ENCODE results near the gene ADIPOR2. TPM values are rescaled to one million over a fixed set of nuclear protein-coding genes. Genes with fewer than 3 reads are reported as not detected.

The ADIPOR2 gene
- total RNA-seq, 1 experiment from 2014 or later, result 45.3 TPM

DNA sequence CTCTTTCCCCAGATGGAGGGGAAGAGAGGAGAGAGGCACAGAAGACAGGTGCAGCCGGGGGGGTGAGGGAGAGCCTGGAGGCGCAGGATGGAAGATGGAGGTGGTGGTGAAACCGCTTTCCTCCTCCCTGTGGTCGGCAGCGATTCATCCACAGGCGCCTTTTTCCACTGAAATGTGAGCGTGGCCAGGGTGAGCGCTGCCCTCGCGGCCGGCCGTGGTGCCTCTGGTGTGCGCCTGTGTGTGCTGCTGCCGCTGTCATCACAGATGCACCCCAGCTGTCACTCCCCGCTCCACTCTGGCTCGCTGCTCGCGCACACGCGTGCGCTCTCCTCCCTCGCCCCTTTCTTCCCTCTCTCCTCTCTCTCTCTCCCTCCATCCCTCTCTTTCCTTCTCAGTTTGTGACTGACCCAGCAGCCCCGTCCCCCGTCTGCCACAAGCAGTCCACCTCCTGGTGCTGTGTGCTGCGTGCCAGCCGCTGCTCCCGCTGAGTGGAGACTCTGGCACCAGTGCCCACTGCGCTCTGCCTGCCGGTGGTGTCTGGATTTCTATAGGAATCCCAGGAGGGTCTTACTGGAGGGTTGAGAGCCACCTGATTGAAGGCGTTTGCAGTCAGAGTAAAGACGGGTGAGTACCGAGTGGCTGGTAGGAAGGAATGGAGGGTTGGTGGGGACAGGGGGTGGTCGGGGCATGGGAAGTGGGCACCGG lies 129.5 kb downstream of the ADIPOR2 start, which contains the start of gene LRTM2:
Gene LRTM2, plus strand, starts transcription at position 375 of the 705 bp plus-strand sequence. CDS start 7,584 bp downstream, outside the sequence.
- Histone ChIP-seq H3K56ac (ENCODE audit: insufficient read length, low read depth, low read length) (no peak within 1 kb of the TSS), H3K14ac (ENCODE audit: insufficient read depth, low read length) (no peak within 1 kb of the TSS), H3K4ac (ENCODE audit: low read depth, low read length) (no peak within 1 kb of the TSS), H4K5ac (ENCODE audit: insufficient read length, low read depth, low read length) (no peak within 1 kb of the TSS), H3K9me3 (ENCODE audit: control insufficient read depth, low read depth, low read length) (no peaks in the 10 kb centered on the region), H2BK5ac (ENCODE audit: insufficient read length, low read length) (no peak within 1 kb of the TSS), H3K27me3 (ENCODE audit: insufficient read depth, low read length) (peaks cover 19% of the 10 kb centered on the region; the same call in 1 of the 2 replicates), H4K20me1 (ENCODE audit: control insufficient read depth, insufficient read depth, insufficient read length) (no peaks in the 10 kb centered on the region), H2BK12ac (ENCODE audit: insufficient read length, low read depth, low read length) (no peak within 1 kb of the TSS), H3K79me2 (ENCODE audit: insufficient read depth, low read length) (no peaks in the 10 kb centered on the region), H3K23me2 (ENCODE audit: insufficient read length, low read depth, low read length, poor library complexity, severe bottlenecking) (no peaks in the 10 kb centered on the region), H3K79me1 (ENCODE audit: insufficient read depth, low read depth, low read length, poor library complexity, severe bottlenecking) (no peaks in the 10 kb centered on the region), H3K9ac (ENCODE audit: extremely low read depth, insufficient read length, low read length) (no peak within 1 kb of the TSS), H3K23ac (ENCODE audit: insufficient read length, low read depth, low read length) (no peak within 1 kb of the TSS), H3K27ac (ENCODE audit: insufficient read length, low read depth, low read length) (no peak within 1 kb of the TSS), H4K8ac (replicated peaks; ENCODE audit: insufficient read length, low read depth, low read length) (no peak within 1 kb of the TSS), H3T11ph (ENCODE audit: low read length) (no peak within 1 kb of the TSS), H4K91ac (ENCODE audit: insufficient read length, low read depth, low read length) (no peak within 1 kb of the TSS), H3K18ac (ENCODE audit: insufficient read length, low read depth, low read length) (no peak within 1 kb of the TSS), H3K4me1 (ENCODE audit: insufficient read depth, low read length) (no peaks in the 10 kb centered on the region), H3K4me2 (ENCODE audit: insufficient read depth, insufficient read length, low read length) (peak within 1 kb of the TSS; percentile 76), H2BK120ac (ENCODE audit: low read depth, low read length, poor library complexity, severe bottlenecking) (no peak within 1 kb of the TSS), H2BK20ac (ENCODE audit: low read depth, low read length, poor library complexity, severe bottlenecking) (no peak within 1 kb of the TSS), H2BK15ac (ENCODE audit: low read depth, low read length) (no peak within 1 kb of the TSS), H2AFZ (ENCODE audit: low read length) (no peak within 1 kb of the TSS), H2AK5ac (ENCODE audit: insufficient read length, low read length) (no peak within 1 kb of the TSS)
- H3K4me3 Mint-ChIP-seq, result peak within 1 kb of the TSS; percentile 46 to 83
- H3K27ac Mint-ChIP-seq, result peak within 1 kb of the TSS in 1 of 3 experiments; percentile 60; a peak in 1 of 7 replicates
- no peak for DNase-seq
- no CpG with 5 or more reads among the region's 34 CpGs for WGBS (ENCODE audit: extremely low coverage, insufficient read length, low lambda C conversion rate)
- TF ChIP-seq CTCF (conservative IDR thresholded peaks at IDR 0.05), result no peak
- peaks cover 4% of the 10 kb centered on the region in 2 experiments; a peak in 2 of 5 replicates for H3K9me3 Mint-ChIP-seq
- peaks cover 43% of the 10 kb centered on the region for H3K27me3 Mint-ChIP-seq (ENCODE audit: low read depth)
- peaks cover 0 to 5% (median 3%) of the 10 kb centered on the region in 3 experiments; a peak in 2 of 7 replicates for H3K36me3 Mint-ChIP-seq (ENCODE audit: insufficient read depth in 1 of 3, low read depth in 3 of 3)
- peaks cover 20 to 39% of the 10 kb centered on the region in 2 experiments for H3K4me1 Mint-ChIP-seq
